AG04450 (cell line): ENCODE measurements around the gene FFAR1. TPM values are rescaled to one million over a fixed set of nuclear protein-coding genes. Genes with fewer than 3 reads are reported as not detected.

Source experiments
- CTCF ChIA-PET: fragments of 300-600, 350-600 bp; formaldehyde crosslinking; extraction: SDS; loops from one replicate; lab custom pipeline; 2022; ENCODE audit warnings: antibody characterized with exemption, inconsistent platforms; lab: Charles Lee
- POLR2A ChIA-PET: fragments of 350-600 bp; formaldehyde crosslinking; extraction: SDS; loops from one replicate; lab custom pipeline; 2021; ENCODE audit warnings: antibody characterized with exemption, inconsistent platforms; lab: Yijun Ruan, JAX
- DNase-seq: peaks from one replicate; pipeline ENCODE4 v3.0.0-alpha.2; 2011; ENCODE audit warnings: low read depth, low spot score
- H3K27ac ChIP-seq: one replicate; pipeline ENCODE4 v1.5.1; 2012; ENCODE audit warnings: low read depth, low read length, control low read depth
- H3K27me3 ChIP-seq: one replicate; pipeline ENCODE4 v1.6.0; 2012; ENCODE audit warnings: low read length; ENCODE audit not compliant: control insufficient read depth, insufficient read depth
- H3K4me3 ChIP-seq: 2 replicates; pipeline ENCODE4 v1.5.1; 2011; ENCODE audit warnings: mild to moderate bottlenecking, low read depth, low read length, control low read depth
- H3K9me3 ChIP-seq: 2 replicates; pipeline ENCODE4 v1.5.1; 2012; ENCODE audit warnings: low read length; ENCODE audit not compliant: control insufficient read depth, insufficient read depth
- CTCF ChIP-seq: IDR thresholded peaks from 2 replicates; pipeline ENCODE4 v1.5.1; 2011; ENCODE audit warnings: low read depth, low read length, control low read depth, inconsistent platforms
- polyA plus RNA-seq: library from polyadenylated mRNA; depleted of rRNA; stranded (reverse); fragments of >200 nt; gene quantifications from 2 replicates; pipeline ENCODE4 v1.2.3, GENCODE V29; 2011

Gene FFAR1
- polyA plus RNA-seq, 1 experiment, result not detected

GRCh38 chr19:35389192-35389861, 41.6 kb downstream of the FFAR1 start:
- Histone ChIP-seq H3K27ac (no peak overlapping the region), H3K27me3 (no peaks in the 10 kb centered on the region), H3K4me3 (no peak overlapping the region), H3K9me3 (peaks cover 5% of the 10 kb centered on the region; the same call in 1 of the 2 replicates)
- no peak for TF ChIP-seq CTCF
- no peak for DNase-seq
- ChIA-PET CTCF (no interaction called here), POLR2A (no interaction called here)

- no peak overlapping the region for H3K4me3 ChIP-seq
- CTCF ChIA-PET, result no interaction called here
- H3K9me3 ChIP-seq, result no peaks in the 10 kb centered on the region; the same call in 1 of the 2 replicates
- TF ChIP-seq CTCF, result no peak
- POLR2A ChIA-PET, result no interaction called here
- DNase-seq, result no peak
- H3K27me3 ChIP-seq, result no peaks in the 10 kb centered on the region
- H3K27ac ChIP-seq, result no peak overlapping the region
These were observed 45.3 kb downstream of the FFAR1 start for GRCh38 chr19:35392742-35393715.

- Histone ChIP-seq H3K27ac (no peak overlapping the region), H3K27me3 (no peaks in the 10 kb centered on the region), H3K9me3 (no peaks in the 10 kb centered on the region; the same call in 1 of the 2 replicates), H3K4me3 (no peak overlapping the region)
- no peak for DNase-seq
- no peak for TF ChIP-seq CTCF
- POLR2A ChIA-PET, result no interaction called here
- CTCF ChIA-PET, result no interaction called here
These were observed 47.9 kb downstream of the FFAR1 start for GRCh38 chr19:35395382-35396199.

GRCh38 chr19:35396240-35396885, 48.7 kb downstream of the FFAR1 start:
- Histone ChIP-seq H3K27me3 (peaks cover 2% of the 10 kb centered on the region), H3K9me3 (no peaks in the 10 kb centered on the region; the same call in 1 of the 2 replicates), H3K27ac (no peak overlapping the region), H3K4me3 (no peak overlapping the region)
- ChIA-PET POLR2A (no interaction called here), CTCF (no interaction called here)
- TF ChIP-seq CTCF, result no peak
- DNase-seq, result no peak
